Measurements from ENCODE around the gene ADARB1.

ADARB1 gene

GRCh38 chr21:45108034-45108790 lies 33.8 kb downstream of the ADARB1 start:
- Histone ChIP-seq H3K27ac (no peak overlapping the region), H3K4me3 (no peak overlapping the region)

- Histone ChIP-seq H3K27ac (peak overlapping the region in 3 of 21 experiments; percentile 19 to 69 (median 30)), H3K4me3 (no peak overlapping the region)
Measured at GRCh38 chr21:45108808-45109781, 34.7 kb downstream of the ADARB1 start.

- H3K4me3 ChIP-seq = no peak overlapping the region
- peak overlapping the region in 3 of 21 experiments; percentile 19 to 69 (median 30) for H3K27ac ChIP-seq
Measured at GRCh38 chr21:45109831-45110492, 35.6 kb downstream of the ADARB1 start.

DNA sequence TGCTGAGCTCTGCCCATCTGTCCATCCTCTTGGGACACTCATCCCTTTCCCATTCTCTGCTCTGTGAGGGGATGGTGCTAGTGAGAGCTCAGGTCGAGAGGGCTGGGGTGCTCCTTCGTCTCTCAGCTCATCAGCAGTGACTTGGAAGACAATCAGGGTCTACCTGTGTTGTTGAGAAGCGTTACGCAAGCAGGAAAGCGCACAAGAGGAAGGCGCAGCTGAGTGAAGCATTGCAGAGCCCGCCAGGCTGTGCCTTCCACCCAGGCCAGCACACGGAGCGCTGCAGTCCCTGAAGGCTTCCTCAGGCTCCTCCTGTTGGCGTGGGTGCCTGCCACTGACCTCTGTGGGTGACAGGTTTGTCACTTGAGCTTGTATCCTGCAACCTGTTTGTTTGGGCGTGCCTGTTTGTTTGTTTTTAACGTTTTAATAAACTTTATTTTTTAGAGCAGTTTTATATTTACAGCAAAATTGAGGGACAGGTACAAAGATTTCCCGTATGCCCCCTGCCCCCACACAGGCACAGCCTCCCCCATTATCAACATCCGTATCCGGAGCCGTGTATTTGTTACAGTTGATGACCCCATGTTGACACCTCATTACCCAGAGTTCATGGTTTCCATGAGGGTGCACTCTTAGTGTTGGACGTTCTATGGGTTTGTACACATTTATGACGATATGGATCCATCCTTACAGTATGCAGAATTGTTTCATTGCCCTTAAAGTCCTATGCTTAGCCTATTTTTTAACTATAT lies 36.7 kb downstream of the ADARB1 start:
- Histone ChIP-seq H3K4me3 (no peak overlapping the region), H3K27ac (peak overlapping the region in 1 of 21 experiments; percentile 18)

DNA sequence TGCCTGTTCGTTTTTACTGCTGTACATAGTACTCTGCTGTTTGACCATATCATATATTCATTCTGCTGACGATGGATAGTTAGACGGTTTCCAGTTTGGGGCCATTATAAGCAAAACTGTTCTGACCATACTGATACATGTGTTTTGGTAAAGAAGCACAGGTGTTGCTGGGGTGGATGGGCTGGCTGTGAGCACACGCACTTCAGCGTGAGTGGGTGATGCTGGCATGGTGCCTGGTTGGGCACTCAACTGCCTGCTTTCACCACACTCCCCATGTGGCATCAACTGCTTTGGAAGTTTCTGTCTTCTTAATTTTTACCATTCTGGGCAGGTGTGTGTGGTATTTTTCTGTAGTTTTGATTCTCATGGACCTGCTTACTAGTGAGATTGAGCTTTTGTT lies 37.3 kb downstream of the ADARB1 start:
- no peak overlapping the region for H3K4me3 ChIP-seq
- H3K27ac ChIP-seq = no peak overlapping the region

DNA sequence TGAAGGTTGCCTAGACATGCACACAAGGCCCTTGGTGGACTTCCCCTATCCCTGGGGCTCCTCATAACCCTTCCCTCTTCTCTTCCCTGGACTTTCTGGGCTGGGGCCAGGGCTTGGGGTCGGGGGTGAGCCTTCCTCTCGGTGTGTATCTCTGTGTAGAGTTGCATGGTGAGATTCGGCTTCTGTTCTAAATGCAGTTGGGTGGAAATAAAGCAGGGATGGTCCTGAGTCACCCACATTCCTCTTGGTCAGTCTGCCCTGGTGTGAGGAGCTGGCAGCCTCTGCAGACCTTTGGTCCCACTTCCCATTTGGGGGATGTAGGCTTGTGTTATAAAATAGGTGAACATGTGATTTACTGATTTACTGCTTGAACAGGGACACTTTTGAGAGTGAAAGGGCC lies 38.0 kb downstream of the ADARB1 start:
- H3K27ac ChIP-seq = no peak overlapping the region
- no peak overlapping the region for H3K4me3 ChIP-seq

DNA sequence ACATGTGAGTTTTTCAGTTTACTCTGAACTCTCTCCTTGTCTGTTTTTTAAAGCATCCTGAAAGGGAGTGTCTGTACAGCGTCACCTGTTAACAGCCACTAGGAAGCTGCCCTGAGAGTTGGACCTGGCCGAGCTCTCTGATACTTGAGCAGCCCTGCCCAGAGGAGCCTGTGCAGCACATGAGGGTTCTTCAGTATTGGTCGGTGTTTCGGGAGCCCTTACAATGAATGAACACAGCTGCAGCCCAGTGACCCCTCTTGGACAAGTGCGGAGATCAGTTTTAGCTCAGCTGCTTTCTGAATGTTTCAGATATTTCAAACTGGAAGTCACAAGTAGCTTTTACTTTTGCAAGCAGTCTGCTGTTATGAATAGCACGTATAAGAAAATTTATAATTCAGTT lies 39.2 kb downstream of the ADARB1 start:
- H3K4me3 ChIP-seq = no peak overlapping the region
- H3K27ac ChIP-seq = no peak overlapping the region

- Histone ChIP-seq H3K27ac (no peak overlapping the region), H3K4me3 (no peak overlapping the region)
Measured at GRCh38 chr21:45114072-45114471, 39.7 kb downstream of the ADARB1 start.

DNA sequence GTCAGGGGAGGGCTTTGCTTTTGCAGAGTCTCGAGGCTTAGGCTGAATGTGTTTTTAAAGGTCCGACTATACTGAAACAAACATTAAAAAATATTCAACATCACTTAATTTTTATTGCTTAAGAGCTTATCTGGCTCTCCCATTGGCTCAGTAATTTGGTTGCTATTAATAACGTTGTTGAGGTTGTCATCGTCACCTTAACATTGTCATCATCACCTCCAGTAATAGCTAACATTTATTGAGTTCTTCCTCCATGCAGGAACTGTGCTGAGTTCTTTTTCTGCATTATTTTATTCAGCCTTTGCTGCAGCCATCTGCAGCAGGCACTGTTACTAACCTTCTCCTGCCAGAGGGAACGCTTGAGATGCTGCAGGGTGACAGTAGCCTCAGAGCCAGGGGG lies 40.1 kb downstream of the ADARB1 start:
- no peak overlapping the region for H3K4me3 ChIP-seq
- H3K27ac ChIP-seq = no peak overlapping the region

DNA sequence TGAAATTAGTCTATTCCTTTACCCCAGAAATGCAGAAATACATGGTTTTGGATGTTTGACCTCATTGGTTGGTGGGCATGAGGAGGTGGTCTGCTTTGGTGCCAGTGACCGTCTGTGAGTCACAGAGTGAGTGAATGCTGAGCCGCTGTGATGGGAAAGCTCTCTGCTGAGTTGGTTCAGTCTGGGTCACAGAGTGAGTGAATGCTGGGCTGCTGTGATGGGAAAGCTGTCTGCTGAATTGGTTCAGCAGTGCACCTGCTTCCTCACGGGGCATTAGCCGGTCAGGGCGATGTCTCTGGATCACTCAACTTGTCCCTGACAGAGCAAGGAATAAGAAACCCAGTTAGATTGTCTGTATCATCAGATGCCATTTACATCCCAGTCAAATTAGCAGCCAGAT lies 40.8 kb downstream of the ADARB1 start:
- H3K27ac ChIP-seq = no peak overlapping the region

GRCh38 chr21:45116066-45116465 lies 41.7 kb downstream of the ADARB1 start:
- Histone ChIP-seq H3K4me3 (no peak overlapping the region), H3K27ac (no peak overlapping the region)

More for the DNA sequence above, 40.8 kb downstream of the ADARB1 start:
- no peak overlapping the region for H3K4me3 ChIP-seq

DNA sequence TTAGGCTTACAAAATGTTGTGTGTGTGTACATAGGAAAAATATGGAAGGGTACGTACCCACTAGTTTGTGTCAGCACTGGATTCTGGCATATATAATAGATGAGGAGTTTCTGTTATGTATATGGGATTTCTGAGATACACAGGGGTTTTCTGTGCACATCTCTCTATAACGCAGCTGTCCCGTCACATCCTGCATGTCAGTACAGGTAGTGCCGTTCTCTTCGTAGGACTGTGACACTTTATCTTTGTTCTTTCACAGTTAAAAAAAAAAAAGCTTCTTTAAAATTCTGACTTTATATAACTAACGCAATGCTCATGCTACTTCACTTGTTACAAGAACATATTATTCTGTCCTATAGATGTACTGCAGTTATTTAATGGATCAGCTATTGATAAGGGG lies 42.9 kb downstream of the ADARB1 start:
- H3K27ac ChIP-seq = no peak overlapping the region

DNA sequence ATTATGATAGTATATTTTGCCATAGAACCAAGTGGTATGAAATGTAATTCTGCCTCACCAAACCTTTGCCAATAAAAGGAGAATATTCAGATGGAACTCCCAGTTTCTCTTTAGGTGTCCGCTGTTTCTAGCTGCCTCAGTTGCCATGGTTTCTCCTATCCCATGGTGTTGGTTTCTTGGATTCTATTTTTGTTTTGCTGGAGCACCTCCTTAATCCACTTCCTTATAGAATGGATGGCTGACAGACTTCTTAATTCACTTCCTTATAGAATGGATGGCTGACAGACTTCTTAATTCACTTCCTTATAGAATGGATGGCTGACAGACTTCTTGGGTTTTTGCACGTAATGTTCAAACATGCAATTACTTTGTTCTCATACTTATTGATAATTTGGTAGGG lies 43.7 kb downstream of the ADARB1 start:
- no peak overlapping the region for H3K27ac ChIP-seq
- H3K4me3 ChIP-seq = no peak overlapping the region

More for the DNA sequence above, 42.9 kb downstream of the ADARB1 start:
- H3K4me3 ChIP-seq = no peak overlapping the region

DNA sequence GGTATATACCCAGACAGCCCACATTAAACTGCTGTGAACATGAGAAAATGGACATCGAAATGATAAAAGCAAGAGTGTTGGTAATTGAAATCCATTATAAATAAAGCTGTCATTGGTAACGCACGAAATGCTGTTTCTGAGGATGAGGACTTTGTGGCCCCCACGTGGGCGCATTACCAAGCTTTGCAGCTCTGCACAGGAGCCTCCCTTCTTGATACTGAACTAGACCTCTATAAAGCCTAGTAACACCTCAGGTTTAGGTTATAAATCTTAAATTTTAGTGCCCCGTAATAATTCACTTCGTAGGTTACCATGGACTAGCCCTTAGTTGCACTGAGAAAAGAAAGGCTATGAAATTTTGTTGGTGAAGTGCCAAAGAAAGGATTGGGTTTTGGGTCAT lies 45.4 kb downstream of the ADARB1 start:
- H3K27ac ChIP-seq = no peak overlapping the region

DNA sequence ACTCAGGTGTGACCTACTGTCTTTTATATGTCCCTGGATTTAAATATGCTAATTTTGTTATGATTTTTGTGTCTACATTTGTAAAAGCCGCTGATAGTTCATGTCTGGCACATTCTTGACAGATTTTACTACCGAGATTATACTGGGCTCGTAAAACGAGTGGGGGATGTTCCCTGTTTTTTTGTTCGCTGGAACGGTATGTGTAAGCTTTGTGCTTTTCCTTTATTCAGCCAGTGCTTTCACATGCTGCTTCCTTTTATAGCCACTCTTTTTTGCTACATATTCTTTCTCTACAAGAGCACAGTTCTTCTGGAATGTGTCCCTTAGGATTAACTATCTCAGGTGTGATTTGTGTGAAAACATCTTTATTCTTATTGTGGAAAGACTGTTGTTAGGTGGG lies 46.6 kb downstream of the ADARB1 start:
- H3K4me3 ChIP-seq = no peak overlapping the region
- no peak overlapping the region for H3K27ac ChIP-seq

More for the DNA sequence above, 45.4 kb downstream of the ADARB1 start:
- no peak overlapping the region for H3K4me3 ChIP-seq

DNA sequence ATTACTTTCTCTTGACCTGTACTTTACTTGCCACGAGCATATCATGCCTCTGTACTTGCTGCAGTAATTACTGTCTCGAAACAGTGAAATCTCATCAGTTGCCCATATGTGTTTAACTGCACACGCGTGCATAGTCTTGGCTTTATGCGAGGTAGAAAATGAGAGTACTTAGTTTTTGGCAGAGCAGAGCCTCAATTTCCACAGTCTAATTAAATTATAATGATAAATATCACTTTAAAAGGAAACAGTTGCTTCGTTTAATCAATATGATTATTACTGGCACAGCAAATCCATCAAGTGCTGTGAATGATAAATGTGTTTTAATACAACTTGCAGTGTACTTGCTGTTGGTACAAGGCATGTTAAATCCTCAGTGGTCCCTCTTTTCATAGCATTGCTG lies 47.6 kb downstream of the ADARB1 start:
- Histone ChIP-seq H3K27ac (no peak overlapping the region), H3K4me3 (no peak overlapping the region)

DNA sequence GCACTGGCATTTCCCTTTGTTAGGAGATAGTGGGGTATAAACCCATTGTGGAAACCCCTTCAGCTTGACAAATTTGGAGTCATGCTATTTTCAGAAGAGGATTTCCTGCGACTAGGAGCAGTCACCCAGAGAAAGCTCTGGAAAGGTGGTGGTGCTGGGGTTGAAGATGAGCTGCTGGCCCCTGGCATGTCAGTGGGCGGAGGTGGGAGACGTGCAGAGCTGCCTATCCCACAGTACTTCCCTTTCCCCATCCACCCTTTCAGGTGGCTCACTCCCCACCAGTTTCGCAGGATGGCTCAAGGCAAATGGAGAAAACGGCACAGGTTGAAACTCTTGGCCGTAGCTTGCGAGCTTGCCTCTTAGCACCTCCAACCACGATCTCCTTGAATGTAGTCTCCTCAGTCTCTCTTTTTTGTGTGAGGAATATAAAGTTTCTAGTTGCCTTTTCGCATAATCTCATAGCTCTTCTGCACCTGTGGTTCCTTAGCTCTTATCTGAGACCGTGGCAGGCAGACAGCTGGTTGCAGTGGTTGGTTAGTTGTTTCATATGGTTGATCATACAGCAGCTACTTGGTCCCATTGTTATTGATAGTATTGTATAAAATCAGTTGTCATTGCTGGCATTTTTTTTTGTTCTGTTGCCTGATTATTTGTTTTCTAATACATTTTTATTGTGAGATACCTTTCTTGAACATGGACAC lies 48.2 kb downstream of the ADARB1 start:
- Histone ChIP-seq H3K27ac (no peak overlapping the region), H3K4me3 (no peak overlapping the region)

GRCh38 chr21:45123440-45123839 lies 49.1 kb downstream of the ADARB1 start:
- H3K27ac ChIP-seq = no peak overlapping the region

DNA sequence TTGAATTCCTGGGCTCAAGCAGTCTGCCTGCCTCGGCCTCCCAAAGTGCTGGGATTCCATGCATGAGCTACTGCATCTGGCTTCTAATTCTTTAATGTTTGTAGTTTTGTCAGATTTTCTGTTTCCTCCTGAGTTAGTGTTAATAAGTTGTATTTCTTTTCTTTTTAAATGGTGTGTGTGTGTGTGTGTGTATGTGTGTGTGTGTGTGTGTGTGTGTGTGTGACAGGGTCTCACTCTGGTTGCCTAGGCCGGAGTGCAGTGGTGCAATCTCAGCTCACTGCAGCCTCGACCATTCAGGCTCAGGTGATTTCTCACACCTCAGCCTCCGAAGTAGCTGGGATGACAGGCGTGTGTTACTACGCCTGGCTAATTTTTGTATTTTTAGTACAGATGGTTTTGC lies 50.2 kb downstream of the ADARB1 start:
- no peak overlapping the region for H3K27ac ChIP-seq
- no peak overlapping the region for H3K4me3 ChIP-seq

More at GRCh38 chr21:45123440-45123839, 49.1 kb downstream of the ADARB1 start:
- H3K4me3 ChIP-seq = no peak overlapping the region
